ENCODE measurements around the gene RAB27B.

RAB27B gene

DNA sequence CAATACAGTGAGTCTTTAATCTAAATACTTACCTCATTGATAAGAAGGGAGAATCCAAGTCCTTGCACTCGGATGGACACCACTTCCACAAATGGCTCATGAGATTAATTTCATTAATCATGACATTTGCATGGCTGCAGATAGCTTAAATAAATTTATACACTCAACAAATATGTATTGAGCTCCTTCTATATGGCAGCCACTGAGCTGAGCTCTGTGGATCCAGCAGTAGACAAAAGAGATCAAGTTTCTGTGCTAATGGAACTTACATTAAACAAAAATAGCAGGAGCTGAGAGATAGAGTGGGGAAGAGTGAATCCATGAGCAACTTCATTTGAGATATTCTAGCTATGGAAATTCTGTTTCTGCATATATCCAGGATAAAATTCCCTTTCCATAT, 44.4 kb downstream of the RAB27B start:
- CTCF ChIA-PET, result interaction anchor here (0.6 kb wide), 1 partner anchor 19 kb away, joined by 6 read pairs; no protein-coding TSS in a partner anchor

DNA sequence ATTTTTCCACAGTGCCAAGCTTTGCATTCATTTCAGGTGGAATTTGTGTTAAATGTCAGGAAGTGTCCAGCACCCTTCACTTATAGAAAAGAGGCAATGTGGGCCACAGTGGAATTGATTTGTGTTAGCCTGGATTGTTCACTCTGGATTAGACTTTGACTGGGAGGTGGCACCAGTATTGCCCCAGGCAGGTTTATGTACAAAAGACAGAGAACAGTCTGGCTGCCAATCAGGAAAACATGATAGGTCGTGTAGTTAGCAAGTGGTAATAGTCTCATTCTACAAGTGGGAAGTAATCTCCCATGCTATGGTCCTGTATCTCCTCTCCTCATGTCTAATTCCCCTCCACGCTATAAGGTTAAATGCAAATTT, 45.6 kb downstream of the RAB27B start:
- CTCF ChIA-PET, result no interaction called here
- TF ChIP-seq, protein P1, sequence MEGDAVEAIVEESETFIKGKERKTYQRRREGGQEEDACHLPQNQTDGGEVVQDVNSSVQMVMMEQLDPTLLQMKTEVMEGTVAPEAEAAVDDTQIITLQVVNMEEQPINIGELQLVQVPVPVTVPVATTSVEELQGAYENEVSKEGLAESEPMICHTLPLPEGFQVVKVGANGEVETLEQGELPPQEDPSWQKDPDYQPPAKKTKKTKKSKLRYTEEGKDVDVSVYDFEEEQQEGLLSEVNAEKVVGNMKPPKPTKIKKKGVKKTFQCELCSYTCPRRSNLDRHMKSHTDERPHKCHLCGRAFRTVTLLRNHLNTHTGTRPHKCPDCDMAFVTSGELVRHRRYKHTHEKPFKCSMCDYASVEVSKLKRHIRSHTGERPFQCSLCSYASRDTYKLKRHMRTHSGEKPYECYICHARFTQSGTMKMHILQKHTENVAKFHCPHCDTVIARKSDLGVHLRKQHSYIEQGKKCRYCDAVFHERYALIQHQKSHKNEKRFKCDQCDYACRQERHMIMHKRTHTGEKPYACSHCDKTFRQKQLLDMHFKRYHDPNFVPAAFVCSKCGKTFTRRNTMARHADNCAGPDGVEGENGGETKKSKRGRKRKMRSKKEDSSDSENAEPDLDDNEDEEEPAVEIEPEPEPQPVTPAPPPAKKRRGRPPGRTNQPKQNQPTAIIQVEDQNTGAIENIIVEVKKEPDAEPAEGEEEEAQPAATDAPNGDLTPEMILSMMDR (conservative IDR thresholded peaks at IDR 0.05; ENCODE audit: low read depth), result no peak
- POLR2A ChIA-PET (ENCODE audit: low non-redundant PET), result no interaction called here
- H3K27ac ChIP-seq, result no peak overlapping the region
- DNase-seq (ENCODE audit: low spot score), result no peak

More for the DNA sequence above, 44.4 kb downstream of the RAB27B start:
- DNase-seq (ENCODE audit: low spot score), result no peak
- POLR2A ChIA-PET (ENCODE audit: low non-redundant PET), result no interaction called here
- no peak overlapping the region for H3K27ac ChIP-seq
- TF ChIP-seq, protein P1 (conservative IDR thresholded peaks at IDR 0.05; ENCODE audit: low read depth), result no peak

- ChIA-PET POLR2A (ENCODE audit: low non-redundant PET) (no interaction called here), CTCF (no interaction called here)
- DNase-seq (ENCODE audit: low spot score), result no peak
- H3K27ac ChIP-seq, result no peak overlapping the region
- TF ChIP-seq, protein P1 (conservative IDR thresholded peaks at IDR 0.05; ENCODE audit: low read depth), result no peak
Observed at GRCh38 chr18:54875063-54875462, 46.8 kb downstream of the RAB27B start.

- TF ChIP-seq, protein P1 (conservative IDR thresholded peaks at IDR 0.05; ENCODE audit: low read depth), result no peak
- CTCF ChIA-PET, result no interaction called here
- H3K27ac ChIP-seq, result no peak overlapping the region
- POLR2A ChIA-PET (ENCODE audit: low non-redundant PET), result no interaction called here
- no peak for DNase-seq (ENCODE audit: low spot score)
Observed at GRCh38 chr18:54877076-54877475, 48.8 kb downstream of the RAB27B start.

GRCh38 chr18:54878159-54878622, 49.9 kb downstream of the RAB27B start:
- ChIA-PET CTCF (no interaction called here), POLR2A (ENCODE audit: low non-redundant PET) (no interaction called here)
- TF ChIP-seq, protein P1 (conservative IDR thresholded peaks at IDR 0.05; ENCODE audit: low read depth), result no peak
- no peak for DNase-seq (ENCODE audit: low spot score)
- H3K27ac ChIP-seq, result no peak overlapping the region

DNA sequence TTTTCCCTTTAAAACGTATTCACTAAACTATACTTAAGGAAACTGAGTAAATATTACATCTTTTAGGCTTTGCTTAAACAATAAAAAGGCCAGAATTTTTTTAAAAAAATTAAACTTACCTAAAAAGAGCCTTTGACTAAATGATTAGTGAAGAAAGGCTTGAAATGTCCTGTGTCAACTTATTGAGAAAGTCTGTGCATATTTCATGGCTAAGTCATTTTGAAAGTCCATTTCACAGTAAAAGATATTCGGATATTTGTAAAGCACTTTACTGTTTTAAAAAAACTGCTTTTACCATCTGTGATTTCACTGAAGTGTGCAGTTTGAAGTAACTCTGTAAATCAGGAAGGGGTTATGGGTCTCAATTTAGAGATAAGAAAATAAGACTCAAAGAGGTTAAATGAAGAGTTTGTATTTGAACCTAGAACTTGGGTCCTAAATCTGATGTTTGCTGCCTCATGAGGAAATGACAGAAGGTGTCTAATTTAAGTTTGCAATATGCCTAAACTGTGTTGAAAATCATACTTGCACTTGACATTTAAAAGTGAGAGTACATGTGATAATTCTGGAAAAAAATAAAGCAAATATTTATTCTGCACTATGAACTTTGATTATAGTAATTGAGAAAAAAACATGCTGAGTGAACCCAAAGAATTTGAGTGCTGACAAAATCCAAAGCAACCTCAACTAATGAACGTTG, 50.5 kb downstream of the RAB27B start:
- CTCF ChIA-PET, result no interaction called here
- POLR2A ChIA-PET (ENCODE audit: low non-redundant PET), result no interaction called here
- TF ChIP-seq, protein P1 (conservative IDR thresholded peaks at IDR 0.05; ENCODE audit: low read depth), result no peak
- H3K27ac ChIP-seq, result no peak overlapping the region
- DNase-seq (ENCODE audit: low spot score), result no peak
